ENCODE data around the gene EXOC6.

Gene EXOC6

GRCh38 chr10:93063144-93063976, 215.0 kb downstream of the EXOC6 start:
- in situ Hi-C loops (cut with MboI; ENCODE audit: low sequenced_read_pairs), result no loop called here

DNA sequence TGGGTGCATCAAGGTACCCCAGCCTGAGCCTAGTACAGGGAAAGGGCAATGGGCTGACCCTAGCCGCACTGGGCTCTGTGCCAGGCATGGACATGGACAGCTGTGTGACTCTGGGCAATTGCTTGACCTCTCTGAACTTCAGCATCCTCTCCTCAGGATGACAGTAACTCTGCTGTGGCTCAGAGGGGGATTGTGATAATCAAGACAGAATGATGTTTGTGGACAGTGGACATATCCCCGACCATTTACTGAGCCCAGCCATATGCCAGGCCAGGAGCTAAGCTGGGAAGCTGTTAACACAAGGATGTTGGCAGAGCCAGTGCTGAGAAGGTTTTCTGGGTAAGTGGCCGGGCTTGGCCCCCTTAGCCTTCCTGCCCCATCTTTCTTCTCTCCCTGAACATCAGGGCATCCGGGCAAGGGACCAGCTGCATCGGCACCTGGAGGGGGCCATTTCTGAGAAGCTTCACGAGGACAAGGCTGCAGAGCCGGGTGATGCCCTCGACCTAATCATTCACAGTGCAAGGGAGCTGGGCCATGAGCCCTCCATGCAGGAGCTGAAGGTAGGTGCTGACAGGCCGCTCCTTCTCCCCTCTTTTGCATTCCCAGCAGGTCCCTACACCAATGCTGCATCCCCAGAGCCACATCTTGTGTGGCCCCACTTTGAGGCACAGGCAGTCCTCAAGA, 215.8 kb downstream of the EXOC6 start:
- in situ Hi-C loops (cut with MboI; ENCODE audit: low sequenced_read_pairs), result no loop called here

DNA sequence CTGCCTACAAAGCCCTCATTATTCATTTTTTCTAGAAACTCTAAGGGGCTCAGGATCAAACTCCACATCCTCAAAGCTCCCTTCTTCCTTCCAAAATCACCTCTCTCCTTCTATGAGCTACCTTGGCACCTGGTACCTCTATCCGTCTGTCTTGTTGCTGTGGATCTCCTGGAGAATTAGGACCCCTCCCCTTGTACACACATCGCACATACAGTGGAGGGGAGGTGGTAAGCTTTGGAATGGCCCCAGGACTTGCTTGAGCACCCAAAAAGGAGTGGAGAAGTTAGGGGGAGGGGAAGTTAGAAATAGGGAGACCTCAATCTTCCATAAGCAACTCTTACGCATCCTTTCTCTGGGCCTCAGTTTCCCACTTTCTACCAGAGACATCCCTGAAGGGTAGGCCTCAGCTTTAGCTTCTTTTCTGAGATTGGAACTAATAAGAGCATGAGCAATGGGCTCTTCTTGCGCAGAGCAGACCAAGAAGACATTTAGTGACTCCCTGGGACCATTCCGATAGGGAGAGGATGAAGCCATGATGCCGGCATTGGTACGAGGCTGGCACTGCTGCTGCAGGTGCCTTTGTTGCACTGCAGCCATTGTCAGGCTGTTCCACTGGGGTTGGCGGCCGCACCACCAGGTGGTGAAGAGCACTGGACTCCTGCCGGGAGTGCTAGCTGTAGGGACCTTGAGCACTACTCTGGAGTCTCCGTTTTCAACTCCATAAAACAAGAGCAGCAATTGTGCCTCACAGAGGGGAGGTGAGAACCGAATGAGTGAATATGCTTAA, 216.7 kb downstream of the EXOC6 start:
- in situ Hi-C loops (cut with MboI; ENCODE audit: low sequenced_read_pairs), result no loop called here

GRCh38 chr10:93065675-93066543, 217.6 kb downstream of the EXOC6 start:
- in situ Hi-C loops (cut with MboI; ENCODE audit: low sequenced_read_pairs), result no loop called here

- in situ Hi-C loops (cut with MboI; ENCODE audit: low sequenced_read_pairs), result no loop called here
Observed at GRCh38 chr10:93066544-93066913, 218.2 kb downstream of the EXOC6 start.

GRCh38 chr10:93067443-93068365, 219.4 kb downstream of the EXOC6 start:
- in situ Hi-C loops (cut with MboI; ENCODE audit: low sequenced_read_pairs), result no loop called here

GRCh38 chr10:93068411-93069244, 220.3 kb downstream of the EXOC6 start:
- in situ Hi-C loops (cut with MboI; ENCODE audit: low sequenced_read_pairs), result no loop called here

DNA sequence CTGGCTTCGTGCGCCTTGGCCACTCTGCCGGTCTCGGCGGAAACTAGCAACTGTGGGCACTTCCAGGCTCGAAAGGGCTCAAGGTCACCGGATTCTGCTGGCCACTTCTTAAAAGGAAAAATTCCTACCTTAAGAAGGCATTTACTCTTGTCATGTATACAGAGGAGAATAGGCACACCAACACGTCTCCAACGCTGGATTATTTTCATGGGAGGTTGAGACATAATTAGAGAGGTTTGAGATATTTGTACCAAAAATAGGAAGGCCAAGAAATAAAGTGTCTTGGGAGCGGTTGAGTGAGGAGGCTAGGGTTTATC, 220.9 kb downstream of the EXOC6 start:
- in situ Hi-C loops (cut with MboI; ENCODE audit: low sequenced_read_pairs), result no loop called here

DNA sequence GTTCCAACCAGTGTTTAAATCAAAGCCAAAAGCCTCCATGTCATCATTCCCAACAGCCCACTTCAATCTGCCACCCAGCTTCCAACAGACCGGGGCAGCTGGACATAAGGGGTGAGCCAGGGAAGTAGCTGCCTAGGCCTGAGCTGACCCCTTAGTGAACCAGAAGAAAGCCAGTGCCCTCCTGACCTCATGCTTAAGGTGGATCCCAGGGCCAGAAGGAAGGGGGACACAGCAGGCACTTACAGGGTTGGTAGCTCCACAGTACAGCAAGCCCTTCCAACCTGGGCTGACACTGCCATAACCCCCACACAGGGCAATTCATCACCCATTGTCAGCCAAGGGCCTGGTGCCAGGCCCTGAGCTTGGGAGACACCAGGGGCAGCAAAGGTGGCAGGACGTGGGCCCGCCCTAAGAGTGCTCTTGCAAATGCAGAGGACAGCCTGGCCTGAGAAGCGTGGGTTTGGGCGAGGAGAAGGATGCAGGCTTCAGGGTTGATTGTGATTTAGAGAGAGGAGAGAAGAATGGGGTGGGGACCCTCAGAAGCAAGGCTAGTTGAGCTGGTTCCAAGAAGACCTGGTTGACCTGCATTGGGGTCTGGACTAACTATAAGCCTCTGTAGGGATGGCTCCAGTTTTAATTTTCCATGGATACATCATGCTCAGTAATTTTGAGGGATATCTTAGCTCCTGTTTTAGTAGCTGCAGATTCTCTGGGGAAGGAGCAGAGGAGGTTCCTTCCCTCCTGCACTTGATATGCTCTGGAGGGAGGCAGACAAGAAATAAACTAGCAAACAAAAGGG, 222.3 kb downstream of the EXOC6 start:
- in situ Hi-C loops (cut with MboI; ENCODE audit: low sequenced_read_pairs), result no loop called here

- in situ Hi-C loops (cut with MboI; ENCODE audit: low sequenced_read_pairs), result no loop called here
Observed at GRCh38 chr10:93071177-93071472, 222.8 kb downstream of the EXOC6 start.

GRCh38 chr10:93071674-93072224, 223.4 kb downstream of the EXOC6 start:
- in situ Hi-C loops (cut with MboI; ENCODE audit: low sequenced_read_pairs), result no loop called here

- in situ Hi-C loops (cut with MboI; ENCODE audit: low sequenced_read_pairs), result no loop called here
Observed at GRCh38 chr10:93072225-93072712, 223.9 kb downstream of the EXOC6 start.

DNA sequence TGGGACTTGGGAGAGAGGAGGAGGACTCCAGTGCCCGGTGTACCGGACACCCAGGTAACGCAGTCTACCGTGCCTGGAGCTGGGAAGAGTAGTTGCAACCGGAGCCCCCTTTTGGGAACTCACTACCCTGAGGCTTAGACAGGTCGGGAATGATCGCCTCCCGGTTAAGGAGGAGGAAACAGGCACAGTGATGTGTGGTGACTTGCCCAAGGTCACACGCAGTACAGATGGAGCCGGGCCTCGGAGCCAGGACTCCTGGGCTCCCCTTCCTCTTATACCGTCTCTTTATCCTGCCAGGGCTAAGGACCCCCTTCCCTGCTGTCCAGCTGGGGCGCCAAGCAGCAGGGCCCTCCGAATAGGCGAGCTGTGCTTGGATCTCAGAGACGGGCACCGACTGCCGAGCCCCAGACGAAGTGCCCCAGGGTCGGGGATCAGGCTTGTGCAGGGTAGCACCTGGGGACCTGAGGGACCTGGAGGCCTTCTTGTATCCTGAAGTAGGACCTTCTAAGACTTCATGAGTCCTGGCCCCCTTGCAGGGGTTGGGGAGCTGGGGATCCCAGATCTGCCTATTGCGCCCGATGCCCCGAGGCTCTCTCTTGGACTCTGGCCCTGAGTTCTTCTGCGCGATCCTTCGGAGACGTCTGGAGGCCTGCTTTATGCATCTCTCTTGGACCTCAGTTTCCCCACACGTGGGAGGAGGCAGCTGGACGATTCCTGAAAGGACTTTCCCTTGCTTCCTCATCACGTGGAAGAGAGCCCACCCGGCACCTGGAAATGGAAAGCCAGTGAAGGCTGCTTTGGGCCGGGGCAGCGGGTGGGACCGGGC, 224.6 kb downstream of the EXOC6 start:
- in situ Hi-C loops (cut with MboI; ENCODE audit: low sequenced_read_pairs), result no loop called here

GRCh38 chr10:93073539-93074146, 225.3 kb downstream of the EXOC6 start, which contains the start of gene CYP26A1:
TSS of gene CYP26A1 (plus strand) at chr10:93073893. CDS start at chr10:93073935, 42 bp downstream.
- in situ Hi-C loops (cut with MboI; ENCODE audit: low sequenced_read_pairs), result no loop called here

GRCh38 chr10:93074147-93074596, 225.9 kb downstream of the EXOC6 start:
- in situ Hi-C loops (cut with MboI; ENCODE audit: low sequenced_read_pairs), result no loop called here
